ENCODE measurements around the gene ZSWIM8.

ZSWIM8 gene

DNA sequence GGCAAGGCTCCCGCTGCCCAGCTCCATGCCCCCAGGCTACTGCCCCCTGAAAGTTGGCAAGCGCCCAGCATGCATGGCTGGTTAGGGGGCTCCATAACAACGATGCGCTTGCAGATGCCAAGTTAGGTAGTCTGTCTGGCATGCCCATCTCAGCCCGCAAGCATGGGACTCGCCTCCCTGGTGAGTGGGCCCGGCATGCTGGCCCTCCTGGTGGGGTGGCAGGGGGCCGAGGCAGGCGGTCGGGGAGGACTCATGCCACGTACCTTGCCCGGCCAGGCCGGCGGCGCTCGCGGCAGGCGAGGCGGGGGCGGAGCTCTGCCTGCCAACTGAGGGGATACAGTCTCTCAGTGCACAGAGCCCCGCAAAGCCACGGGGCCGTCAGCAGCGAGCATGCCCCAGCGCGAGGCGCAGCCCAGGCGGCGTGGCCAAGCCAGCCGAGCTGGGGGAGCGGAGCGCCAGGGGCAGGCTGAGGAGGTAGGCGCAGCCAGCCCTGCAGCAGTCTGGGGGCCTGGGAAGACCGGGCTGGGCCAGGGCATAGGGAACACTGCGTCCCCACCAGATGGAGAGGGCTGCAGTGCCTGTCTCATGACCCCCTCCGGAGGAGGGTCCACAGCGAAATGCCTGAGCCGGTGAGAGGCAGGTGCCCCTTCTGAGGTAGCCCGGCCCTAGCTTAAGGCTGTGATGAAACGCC lies 54.0 kb downstream of the ZSWIM8 start:
- no peak overlapping the region for H3K27ac ChIP-seq (ENCODE audit: extremely low read depth, low read depth, low read length)
- H3K4me1 ChIP-seq (ENCODE audit: control insufficient read depth, insufficient read depth, low read length): no peaks in the 10 kb centered on the region
- ChIA-PET POLR2A (no interaction called here), CTCF (interaction anchor here (0.5 to 2.0 kb wide), 4 partner anchors 9 to 40 kb away, joined by 3 to 6 read pairs (median 3); no protein-coding TSS in a partner anchor)
- no peak overlapping the region for H3K4me3 ChIP-seq (ENCODE audit: low read depth, low read length)
- H3K36me3 ChIP-seq (ENCODE audit: control insufficient read depth in 2 of 2, insufficient read depth in 1 of 2, low read length in 2 of 2): peaks cover 3 to 70% of the 10 kb centered on the region in 2 experiments; a peak in 2 of 3 replicates
- no peak for TF ChIP-seq PRDM1 (tag by site-specific recombination; IDR thresholded peaks at IDR 0.05)
- TF ChIP-seq ZNF548 (tag by site-specific recombination; IDR thresholded peaks at IDR 0.05): no peak
- TF ChIP-seq RBAK (tag by site-specific recombination; IDR thresholded peaks at IDR 0.05): no peak
- no peak for TF ChIP-seq PRDM2 (tag by site-specific recombination; IDR thresholded peaks at IDR 0.05; ENCODE audit: borderline replicate concordance)
- no peak for TF ChIP-seq ZNF654 (tag by site-specific recombination; IDR thresholded peaks at IDR 0.05; ENCODE audit: low read depth)
- no peak for TF ChIP-seq ZNF2 (tag by site-specific recombination; IDR thresholded peaks at IDR 0.05)
- TF ChIP-seq, protein P1, sequence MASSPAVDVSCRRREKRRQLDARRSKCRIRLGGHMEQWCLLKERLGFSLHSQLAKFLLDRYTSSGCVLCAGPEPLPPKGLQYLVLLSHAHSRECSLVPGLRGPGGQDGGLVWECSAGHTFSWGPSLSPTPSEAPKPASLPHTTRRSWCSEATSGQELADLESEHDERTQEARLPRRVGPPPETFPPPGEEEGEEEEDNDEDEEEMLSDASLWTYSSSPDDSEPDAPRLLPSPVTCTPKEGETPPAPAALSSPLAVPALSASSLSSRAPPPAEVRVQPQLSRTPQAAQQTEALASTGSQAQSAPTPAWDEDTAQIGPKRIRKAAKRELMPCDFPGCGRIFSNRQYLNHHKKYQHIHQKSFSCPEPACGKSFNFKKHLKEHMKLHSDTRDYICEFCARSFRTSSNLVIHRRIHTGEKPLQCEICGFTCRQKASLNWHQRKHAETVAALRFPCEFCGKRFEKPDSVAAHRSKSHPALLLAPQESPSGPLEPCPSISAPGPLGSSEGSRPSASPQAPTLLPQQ (tag by site-specific recombination; IDR thresholded peaks at IDR 0.05): no peak
- no peak for TF ChIP-seq CTCF (tag by site-specific recombination; IDR thresholded peaks at IDR 0.05)
- no peak for TF ChIP-seq ZNF596 (tag by site-specific recombination; IDR thresholded peaks at IDR 0.05)
- TF ChIP-seq ZNF623 (tag by site-specific recombination; IDR thresholded peaks at IDR 0.05): no peak
- TF ChIP-seq ZNF571 (tag by site-specific recombination; IDR thresholded peaks at IDR 0.05): no peak
- TF ChIP-seq, protein P2, sequence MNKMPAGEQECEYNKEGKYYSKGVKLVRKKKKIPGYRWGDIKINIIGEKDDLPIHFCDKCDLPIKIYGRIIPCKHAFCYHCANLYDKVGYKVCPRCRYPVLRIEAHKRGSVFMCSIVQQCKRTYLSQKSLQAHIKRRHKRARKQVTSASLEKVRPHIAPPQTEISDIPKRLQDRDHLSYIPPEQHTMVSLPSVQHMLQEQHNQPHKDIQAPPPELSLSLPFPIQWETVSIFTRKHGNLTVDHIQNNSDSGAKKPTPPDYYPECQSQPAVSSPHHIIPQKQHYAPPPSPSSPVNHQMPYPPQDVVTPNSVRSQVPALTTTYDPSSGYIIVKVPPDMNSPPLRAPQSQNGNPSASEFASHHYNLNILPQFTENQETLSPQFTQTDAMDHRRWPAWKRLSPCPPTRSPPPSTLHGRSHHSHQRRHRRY (tag by site-specific recombination; IDR thresholded peaks at IDR 0.05): no peak
- no peak for TF ChIP-seq ZNF488 (tag by site-specific recombination; IDR thresholded peaks at IDR 0.05)
- TF ChIP-seq ZNF214 (tag by site-specific recombination; IDR thresholded peaks at IDR 0.05; ENCODE audit: borderline replicate concordance): no peak
- TF ChIP-seq, protein P3, sequence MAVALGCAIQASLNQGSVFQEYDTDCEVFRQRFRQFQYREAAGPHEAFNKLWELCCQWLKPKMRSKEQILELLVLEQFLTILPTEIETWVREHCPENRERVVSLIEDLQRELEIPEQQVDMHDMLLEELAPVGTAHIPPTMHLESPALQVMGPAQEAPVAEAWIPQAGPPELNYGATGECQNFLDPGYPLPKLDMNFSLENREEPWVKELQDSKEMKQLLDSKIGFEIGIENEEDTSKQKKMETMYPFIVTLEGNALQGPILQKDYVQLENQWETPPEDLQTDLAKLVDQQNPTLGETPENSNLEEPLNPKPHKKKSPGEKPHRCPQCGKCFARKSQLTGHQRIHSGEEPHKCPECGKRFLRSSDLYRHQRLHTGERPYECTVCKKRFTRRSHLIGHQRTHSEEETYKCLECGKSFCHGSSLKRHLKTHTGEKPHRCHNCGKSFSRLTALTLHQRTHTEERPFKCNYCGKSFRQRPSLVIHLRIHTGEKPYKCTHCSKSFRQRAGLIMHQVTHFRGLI (tag by site-specific recombination; IDR thresholded peaks at IDR 0.05): no peak
- TF ChIP-seq ZNF544 (tag by site-specific recombination; IDR thresholded peaks at IDR 0.05): no peak
- no peak for TF ChIP-seq ZNF48 (tag by site-specific recombination; IDR thresholded peaks at IDR 0.05)
- TF ChIP-seq ZNF394 (tag by site-specific recombination; IDR thresholded peaks at IDR 0.05; ENCODE audit: borderline replicate concordance): no peak
- no peaks in the 10 kb centered on the region for H3K9me3 ChIP-seq (ENCODE audit: control insufficient read depth, insufficient read depth, low read depth, low read length)

Data from HEK293 (cell line).